Measurements from ENCODE around the gene CD53.

CD53 gene

GRCh38 chr1:110846861-110847260, 26.1 kb upstream of the CD53 start:
- no peaks in the 10 kb centered on the region for H3K36me3 ChIP-seq (ENCODE audit: low read length)
- H3K9me3 ChIP-seq (ENCODE audit: insufficient read depth, low read length), result no peaks in the 10 kb centered on the region
- no peak overlapping the region for H3K27ac ChIP-seq (ENCODE audit: low read depth, low read length)
- H3K79me2 ChIP-seq (ENCODE audit: insufficient read depth, low read length), result no peaks in the 10 kb centered on the region
- H2AFZ ChIP-seq (ENCODE audit: low read depth, low read length, severe bottlenecking), result no peak overlapping the region
- no peak overlapping the region for H3K9ac ChIP-seq (ENCODE audit: low read length)
- no peaks in the 10 kb centered on the region for H3K9me2 ChIP-seq (replicated peaks; ENCODE audit: insufficient read depth, low read length)
- no peaks in the 10 kb centered on the region for H4K20me1 ChIP-seq (ENCODE audit: low read depth, low read length)
- H3F3A ChIP-seq (ENCODE audit: insufficient read depth), result no peaks in the 10 kb centered on the region
- no peak overlapping the region for H3K4me2 ChIP-seq (ENCODE audit: low read depth, low read length, poor library complexity, severe bottlenecking)
- no peaks in the 10 kb centered on the region for H3K27me3 ChIP-seq (ENCODE audit: low read length)
- TF ChIP-seq EZH2phosphoT487 (conservative IDR thresholded peaks at IDR 0.05; ENCODE audit: low read length) (no peak), CTCF (IDR thresholded peaks at IDR 0.05; ENCODE audit: insufficient read depth, low read length, poor library complexity, severe bottlenecking) (no peak)
- no peak overlapping the region for H3K4me3 ChIP-seq (ENCODE audit: insufficient read depth, low read length, poor library complexity, severe bottlenecking)

- TF ChIP-seq EZH2phosphoT487 (conservative IDR thresholded peaks at IDR 0.05; ENCODE audit: low read length) (no peak), CTCF (IDR thresholded peaks at IDR 0.05; ENCODE audit: insufficient read depth, low read length, poor library complexity, severe bottlenecking) (no peak)
- Histone ChIP-seq H3K4me2 (ENCODE audit: low read depth, low read length, poor library complexity, severe bottlenecking) (no peak overlapping the region), H3K4me3 (ENCODE audit: insufficient read depth, low read length, poor library complexity, severe bottlenecking) (no peak overlapping the region), H2AFZ (ENCODE audit: low read depth, low read length, severe bottlenecking) (no peak overlapping the region), H3K79me2 (ENCODE audit: insufficient read depth, low read length) (no peaks in the 10 kb centered on the region), H3K9ac (ENCODE audit: low read length) (no peak overlapping the region), H3K9me3 (ENCODE audit: insufficient read depth, low read length) (no peaks in the 10 kb centered on the region), H3K27ac (ENCODE audit: low read depth, low read length) (no peak overlapping the region), H3F3A (ENCODE audit: insufficient read depth) (no peaks in the 10 kb centered on the region), H3K36me3 (ENCODE audit: low read length) (no peaks in the 10 kb centered on the region), H3K27me3 (ENCODE audit: low read length) (no peaks in the 10 kb centered on the region), H3K9me2 (replicated peaks; ENCODE audit: insufficient read depth, low read length) (no peaks in the 10 kb centered on the region), H4K20me1 (ENCODE audit: low read depth, low read length) (no peaks in the 10 kb centered on the region)
These were observed 22.8 kb upstream of the CD53 start for GRCh38 chr1:110850145-110850544.

GRCh38 chr1:110850627-110851026, 22.3 kb upstream of the CD53 start:
- Histone ChIP-seq H2AFZ (ENCODE audit: low read depth, low read length, severe bottlenecking) (no peak overlapping the region), H4K20me1 (ENCODE audit: low read depth, low read length) (no peaks in the 10 kb centered on the region), H3K4me3 (ENCODE audit: insufficient read depth, low read length, poor library complexity, severe bottlenecking) (no peak overlapping the region), H3K4me2 (ENCODE audit: low read depth, low read length, poor library complexity, severe bottlenecking) (no peak overlapping the region), H3K27ac (ENCODE audit: low read depth, low read length) (no peak overlapping the region), H3K9ac (ENCODE audit: low read length) (no peak overlapping the region), H3F3A (ENCODE audit: insufficient read depth) (no peaks in the 10 kb centered on the region), H3K9me2 (replicated peaks; ENCODE audit: insufficient read depth, low read length) (no peaks in the 10 kb centered on the region), H3K27me3 (ENCODE audit: low read length) (no peaks in the 10 kb centered on the region), H3K79me2 (ENCODE audit: insufficient read depth, low read length) (no peaks in the 10 kb centered on the region), H3K9me3 (ENCODE audit: insufficient read depth, low read length) (no peaks in the 10 kb centered on the region), H3K36me3 (ENCODE audit: low read length) (no peaks in the 10 kb centered on the region)
- TF ChIP-seq CTCF (IDR thresholded peaks at IDR 0.05; ENCODE audit: insufficient read depth, low read length, poor library complexity, severe bottlenecking) (no peak), EZH2phosphoT487 (conservative IDR thresholded peaks at IDR 0.05; ENCODE audit: low read length) (no peak)

Data from SU-DHL-6 (cell line).